HS-27A (cell line): ENCODE measurements around the gene CHSY1.
"Not testable (repeated sequence)": the region's sequence is repeated elsewhere in the genome, so short reads cannot be mapped to it uniquely, and the experiment has no call there.

ENCODE experiments used
- DNase-seq: peaks from one replicate; pipeline ENCODE4 v3.0.0-alpha.2; 2012; ENCODE audit warnings: low read depth, missing footprints

Gene CHSY1

GRCh38 chr15:101135532-101136166, 116.2 kb downstream of the CHSY1 start:
- DNase-seq = no peak

GRCh38 chr15:101134780-101135179, 117.1 kb downstream of the CHSY1 start:
- no peak for DNase-seq

DNA sequence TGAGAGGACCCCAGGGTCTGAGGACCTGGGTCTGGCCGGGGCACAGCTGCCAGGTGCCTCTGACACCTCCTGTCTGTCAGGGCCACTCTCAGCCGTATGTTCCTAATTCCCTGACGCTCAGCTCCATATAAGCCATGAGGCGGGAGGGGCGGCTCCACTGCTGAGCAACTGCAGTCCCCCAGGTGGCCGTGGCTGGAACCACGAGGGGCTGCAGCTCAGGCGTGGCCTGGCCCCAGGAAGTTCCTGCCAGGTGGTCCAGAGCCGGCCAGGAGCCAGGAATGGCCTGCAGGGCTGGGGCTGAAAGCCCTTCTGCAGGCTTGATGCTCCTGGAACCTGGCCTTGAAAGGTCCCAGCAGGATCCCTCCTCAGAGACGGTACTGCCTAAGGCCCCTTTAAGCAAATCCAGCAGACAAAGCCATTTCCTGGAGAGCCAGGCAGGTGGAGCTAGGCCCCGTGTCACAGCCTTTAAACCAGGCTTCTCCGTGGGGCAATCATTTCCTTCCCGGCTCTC, 118.0 kb downstream of the CHSY1 start:
- no peak for DNase-seq

GRCh38 chr15:101133181-101133460, 118.7 kb downstream of the CHSY1 start:
- DNase-seq = no peak

DNA sequence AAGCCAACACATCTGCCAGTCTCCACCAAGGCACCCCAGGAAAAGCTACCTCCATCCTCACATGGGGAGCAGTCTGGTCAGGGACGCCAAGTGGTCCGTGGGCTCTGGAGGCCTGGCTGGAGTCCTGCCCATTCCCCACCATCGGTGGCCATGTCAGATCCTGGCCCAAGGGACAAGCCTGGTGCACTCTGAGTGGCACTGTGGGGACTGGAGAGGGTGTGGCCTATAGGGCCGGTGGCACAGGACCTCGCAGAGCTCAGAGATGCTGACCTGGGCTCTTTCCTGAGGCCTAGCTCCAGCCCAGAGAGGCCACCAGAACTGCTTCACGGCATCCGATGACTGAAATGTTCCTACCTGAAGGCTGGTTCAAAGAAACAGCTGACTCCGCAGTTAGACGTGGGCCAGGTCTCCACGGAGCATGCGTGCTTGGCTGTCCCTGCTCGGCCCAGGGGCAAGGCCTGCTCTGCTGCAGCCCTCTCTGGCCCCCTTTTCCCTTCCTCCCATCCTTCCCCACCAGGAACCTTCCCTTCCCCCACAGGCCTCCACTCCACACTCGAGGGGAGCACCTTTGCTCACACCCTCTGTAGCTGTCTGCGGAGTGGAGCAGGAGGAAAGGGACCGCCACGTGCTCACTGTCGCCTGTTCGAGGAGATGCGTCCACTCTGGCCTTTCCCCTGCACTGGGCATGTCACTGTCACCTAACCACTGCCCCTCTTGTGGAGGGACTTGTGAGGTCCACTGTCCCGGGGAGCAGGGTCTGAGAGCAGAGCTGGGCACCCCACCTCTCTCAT, 119.3 kb downstream of the CHSY1 start:
- DNase-seq = no peak

DNA sequence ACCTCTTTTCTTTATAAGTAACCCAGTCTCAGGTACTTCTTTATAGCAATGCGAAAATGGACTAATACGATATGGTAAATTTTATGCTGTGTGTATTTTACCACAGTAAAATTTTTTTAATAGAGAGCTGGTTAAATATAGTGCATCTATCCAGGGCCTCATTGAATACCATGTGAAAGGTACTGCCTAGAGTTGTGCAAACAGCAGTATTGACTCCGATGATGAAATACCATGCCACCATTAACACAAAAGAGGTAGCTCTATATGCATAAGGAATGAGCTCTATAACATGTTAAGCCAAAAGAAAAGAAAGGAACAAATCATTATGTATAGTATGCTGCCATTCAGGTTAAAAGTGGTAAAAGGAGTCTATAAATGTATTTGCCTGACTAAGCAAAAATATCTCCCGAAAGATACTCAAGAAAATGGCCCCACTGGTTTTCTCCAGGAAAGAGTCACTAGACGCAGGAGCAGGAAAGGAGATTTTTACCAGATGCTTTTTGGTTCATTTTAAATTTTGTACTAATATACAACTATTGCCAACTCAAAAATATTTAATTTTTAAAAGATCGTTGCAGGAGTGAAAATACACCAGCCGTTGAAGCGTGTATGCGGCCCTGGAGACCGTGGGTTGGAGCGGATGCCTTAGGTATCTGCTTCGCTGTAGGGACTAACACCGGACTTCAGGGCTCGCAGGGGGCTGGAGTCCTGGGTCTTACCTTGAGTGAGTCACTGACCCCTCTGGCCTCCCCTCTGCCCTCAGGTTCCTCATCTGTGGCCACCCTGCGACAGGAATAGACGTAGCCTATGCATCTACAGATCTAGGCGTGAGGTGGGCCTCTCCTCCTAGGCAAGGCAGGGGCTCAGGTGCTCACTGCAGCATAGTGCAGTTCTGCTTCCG, 120.1 kb downstream of the CHSY1 start:
- DNase-seq = no peak

DNA sequence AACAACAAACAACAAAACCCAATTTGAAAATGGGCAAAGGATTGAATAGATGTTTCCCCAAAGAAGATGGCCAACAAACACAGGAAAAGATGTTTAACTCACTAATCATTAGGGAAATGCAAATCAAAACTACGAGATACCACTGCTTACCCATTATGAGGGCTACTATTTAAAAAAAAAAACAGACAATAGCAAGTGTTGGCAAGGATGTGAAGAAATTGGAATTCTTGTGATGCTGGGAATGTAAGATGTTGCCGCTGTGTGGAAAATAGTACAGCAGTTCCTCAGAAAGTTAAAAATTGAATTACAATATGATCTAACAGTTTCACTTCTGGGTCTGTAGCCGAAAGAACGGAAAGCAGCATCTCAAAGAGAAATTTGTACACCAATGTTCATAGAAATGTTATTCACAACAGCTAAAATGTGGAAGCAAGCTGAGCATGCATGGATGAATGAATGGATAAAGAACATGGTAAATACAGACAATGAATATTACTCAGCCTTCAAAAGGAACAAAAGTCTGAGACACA, 121.9 kb downstream of the CHSY1 start:
- DNase-seq = no peak

DNA sequence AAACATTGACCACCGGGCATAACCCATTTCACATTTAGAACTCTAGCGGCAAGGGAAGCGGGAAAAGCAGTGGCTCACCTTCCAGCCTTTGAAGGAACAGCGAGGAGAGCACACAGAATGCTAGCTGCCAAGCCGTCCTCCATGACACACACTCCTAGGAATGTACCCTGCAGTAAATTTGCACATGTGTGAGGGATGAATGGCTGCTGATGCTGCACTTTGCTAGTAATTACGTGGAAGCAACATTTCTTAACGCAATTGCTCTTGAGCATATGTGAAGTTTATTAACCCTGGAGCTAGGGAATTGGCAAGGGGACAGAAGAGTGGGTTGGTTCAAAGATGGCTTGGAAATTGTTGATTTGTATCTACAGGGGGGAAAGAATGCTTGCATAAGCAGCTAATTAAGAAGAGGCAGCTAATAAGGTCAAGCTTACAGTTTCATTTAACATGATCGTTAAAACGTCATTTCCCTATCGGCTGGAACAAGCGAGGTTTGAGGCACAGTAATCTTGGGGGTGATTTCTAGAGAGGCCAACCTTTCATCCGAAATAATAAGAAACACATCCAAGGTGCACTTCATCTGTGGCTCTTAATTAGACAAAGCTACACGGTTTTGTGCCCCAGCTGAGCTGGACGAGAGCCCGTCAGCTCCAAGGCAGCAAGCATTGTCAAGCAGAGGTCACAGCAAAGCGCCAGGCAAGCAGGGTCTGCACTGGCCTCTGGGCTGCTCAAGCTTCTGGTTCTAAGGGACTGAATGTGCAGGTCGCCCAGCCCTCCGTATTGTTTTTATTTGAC, 123.4 kb downstream of the CHSY1 start:
- DNase-seq = peak; percentile 87

GRCh38 chr15:101127506-101128076, 124.3 kb downstream of the CHSY1 start:
- DNase-seq = peak; percentile 97

DNA sequence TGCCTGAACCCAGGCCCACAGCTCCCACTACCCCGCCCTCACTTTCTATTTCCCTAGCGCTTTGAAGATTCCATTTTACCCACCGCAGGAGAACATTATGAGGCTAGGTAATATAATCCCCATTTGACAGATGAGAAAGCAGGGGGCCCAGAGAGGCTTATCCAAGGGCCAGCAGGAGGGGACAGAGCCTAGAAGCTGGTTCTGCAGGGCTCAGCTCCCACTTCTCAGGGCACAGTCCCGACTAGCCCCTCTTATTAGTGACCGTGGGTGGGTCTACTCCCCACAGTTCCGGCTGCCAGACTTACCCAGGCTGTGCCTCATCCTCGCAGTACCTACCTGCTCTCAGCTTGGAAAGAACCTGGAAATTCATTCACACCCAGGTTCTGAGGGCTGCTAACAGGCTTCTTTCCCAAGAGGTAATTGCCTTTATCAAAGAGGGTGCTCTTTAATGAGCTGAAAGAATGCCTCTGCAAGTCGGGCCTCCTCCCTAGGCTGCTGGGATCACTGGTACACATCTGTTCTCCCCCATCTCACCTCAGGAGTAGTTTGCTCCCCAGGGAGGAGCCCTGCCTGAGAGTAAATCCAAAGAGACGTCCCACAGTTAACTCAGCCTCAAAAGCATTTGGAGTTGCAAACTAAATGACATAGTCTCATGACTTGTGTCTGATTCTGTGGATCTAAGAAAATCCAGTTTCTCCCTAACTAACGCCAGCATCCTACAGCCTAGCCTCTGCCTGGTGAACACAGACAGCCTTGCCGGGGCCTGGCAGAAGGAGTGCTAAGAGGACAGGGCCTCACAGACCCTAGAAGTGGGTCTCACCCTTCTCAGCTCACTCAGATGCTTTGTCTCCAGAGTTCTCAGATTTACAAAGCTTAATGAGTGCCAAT, 125.0 kb downstream of the CHSY1 start:
- no peak for DNase-seq

DNA sequence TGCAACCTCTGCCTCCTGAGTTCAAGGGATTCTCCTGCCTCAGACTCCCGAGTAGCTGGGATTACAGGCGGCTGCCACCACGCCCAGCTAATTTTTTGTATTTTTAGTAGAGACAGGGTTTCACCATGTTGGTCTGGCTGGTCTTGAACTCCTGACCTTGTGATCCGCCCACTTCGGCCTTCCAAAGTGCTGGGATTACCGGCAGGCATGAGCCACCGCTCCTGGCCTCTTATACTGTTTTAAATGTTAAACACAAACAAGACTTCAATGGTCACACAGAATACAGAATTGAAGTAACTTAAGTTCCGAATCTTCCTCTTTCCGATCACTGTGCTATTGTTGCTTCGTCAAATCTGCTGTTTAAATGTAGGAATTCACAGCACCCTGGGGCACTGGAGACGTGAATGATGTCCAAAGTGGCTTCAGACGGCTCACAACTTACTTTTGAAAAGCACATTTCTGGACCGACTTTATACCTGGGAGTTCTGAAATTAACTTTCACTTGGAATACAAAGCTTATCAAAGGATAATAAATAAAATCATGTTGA, 125.9 kb downstream of the CHSY1 start:
- not testable (repeated sequence) for DNase-seq
